Measurements from ENCODE around the gene MYCBP2. TPM values are rescaled to one million over a fixed set of nuclear protein-coding genes. Genes with fewer than 3 reads are reported as not detected.

The MYCBP2 gene
- total RNA-seq, 4 donors from 2014 or later: 69.7 to 133 (median 116) TPM

DNA sequence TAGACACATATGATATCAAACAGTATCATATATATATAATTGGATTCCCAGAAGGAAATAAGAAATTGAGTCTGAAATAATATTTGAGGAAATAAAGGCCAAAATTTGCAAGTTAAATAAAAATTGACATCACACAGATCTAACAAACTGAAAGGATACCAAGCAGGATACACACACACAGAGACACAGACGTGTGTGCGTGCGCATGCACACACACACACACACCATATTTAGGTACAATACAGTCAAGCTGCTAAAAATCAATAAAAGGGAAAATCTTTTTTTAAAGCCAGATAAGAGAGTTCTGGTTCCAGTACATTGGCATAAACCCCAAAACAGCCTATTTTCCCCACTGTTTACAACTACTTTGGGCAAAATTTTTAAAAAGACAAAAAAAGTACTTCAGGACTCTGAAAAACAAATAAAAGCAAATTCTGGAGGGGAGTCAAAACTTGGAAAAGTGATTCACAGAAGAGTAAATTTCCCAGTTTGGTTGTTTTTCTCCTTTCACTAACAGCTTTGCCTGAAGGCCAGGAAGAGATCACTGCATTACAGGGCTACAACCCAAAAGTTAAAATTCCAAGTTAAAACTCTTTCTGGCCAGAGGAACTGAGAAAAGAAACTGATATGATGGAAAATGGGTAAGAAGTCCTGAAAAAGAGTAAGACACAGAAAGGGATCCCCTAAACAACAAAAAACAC, 16.2 kb downstream of the MYCBP2 start:
- peaks cover 0 to 16% of the 10 kb centered on the region in 2 donors for H3K4me1 ChIP-seq
- H3K4me3 ChIP-seq: no peak overlapping the region
- H3K27ac ChIP-seq: peak overlapping the region; percentile 41 to 71
- TF ChIP-seq, protein P1, sequence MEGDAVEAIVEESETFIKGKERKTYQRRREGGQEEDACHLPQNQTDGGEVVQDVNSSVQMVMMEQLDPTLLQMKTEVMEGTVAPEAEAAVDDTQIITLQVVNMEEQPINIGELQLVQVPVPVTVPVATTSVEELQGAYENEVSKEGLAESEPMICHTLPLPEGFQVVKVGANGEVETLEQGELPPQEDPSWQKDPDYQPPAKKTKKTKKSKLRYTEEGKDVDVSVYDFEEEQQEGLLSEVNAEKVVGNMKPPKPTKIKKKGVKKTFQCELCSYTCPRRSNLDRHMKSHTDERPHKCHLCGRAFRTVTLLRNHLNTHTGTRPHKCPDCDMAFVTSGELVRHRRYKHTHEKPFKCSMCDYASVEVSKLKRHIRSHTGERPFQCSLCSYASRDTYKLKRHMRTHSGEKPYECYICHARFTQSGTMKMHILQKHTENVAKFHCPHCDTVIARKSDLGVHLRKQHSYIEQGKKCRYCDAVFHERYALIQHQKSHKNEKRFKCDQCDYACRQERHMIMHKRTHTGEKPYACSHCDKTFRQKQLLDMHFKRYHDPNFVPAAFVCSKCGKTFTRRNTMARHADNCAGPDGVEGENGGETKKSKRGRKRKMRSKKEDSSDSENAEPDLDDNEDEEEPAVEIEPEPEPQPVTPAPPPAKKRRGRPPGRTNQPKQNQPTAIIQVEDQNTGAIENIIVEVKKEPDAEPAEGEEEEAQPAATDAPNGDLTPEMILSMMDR (IDR thresholded peaks at IDR 0.05): no peak
- TF ChIP-seq POLR2A (IDR thresholded peaks at IDR 0.05): no peak
- no peak for DNase-seq
- H3K9me3 ChIP-seq: no peaks in the 10 kb centered on the region
- intact Hi-C loops (cut with DNase I; ENCODE audit: low total_unique reads): no loop called here
- H3K27me3 ChIP-seq: no peaks in the 10 kb centered on the region
- no peaks in the 10 kb centered on the region for H3K36me3 ChIP-seq

DNA sequence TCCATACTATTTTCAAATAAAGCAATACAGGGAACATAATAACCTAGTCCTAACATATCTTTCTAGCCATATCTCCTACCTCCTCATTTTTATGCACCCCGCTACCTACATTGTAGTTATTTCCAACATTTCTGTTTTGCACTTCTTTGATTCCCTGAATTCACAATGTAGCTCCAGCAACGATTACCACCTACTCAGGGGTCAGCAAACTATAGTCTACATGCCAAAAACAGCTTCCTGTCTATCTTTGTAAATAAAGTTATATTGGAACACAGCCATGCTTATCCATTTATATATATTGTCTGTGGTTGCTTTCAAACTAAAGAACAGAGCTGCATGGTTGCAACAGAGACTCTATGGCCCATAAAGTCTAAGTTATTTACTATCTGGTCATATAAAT, 16.7 kb downstream of the MYCBP2 start:
- H3K27ac ChIP-seq: peak overlapping the region in 1 of 2 donors; percentile 71
- peaks cover 0 to 16% of the 10 kb centered on the region in 2 donors for H3K4me1 ChIP-seq
- H3K9me3 ChIP-seq: no peaks in the 10 kb centered on the region
- H3K36me3 ChIP-seq: no peaks in the 10 kb centered on the region
- no peak overlapping the region for H3K4me3 ChIP-seq
- TF ChIP-seq, protein P1 (IDR thresholded peaks at IDR 0.05): no peak
- no peak for TF ChIP-seq POLR2A (IDR thresholded peaks at IDR 0.05)
- DNase-seq: no peak
- no peaks in the 10 kb centered on the region for H3K27me3 ChIP-seq
- intact Hi-C loops (cut with DNase I; ENCODE audit: low total_unique reads): no loop called here

DNA sequence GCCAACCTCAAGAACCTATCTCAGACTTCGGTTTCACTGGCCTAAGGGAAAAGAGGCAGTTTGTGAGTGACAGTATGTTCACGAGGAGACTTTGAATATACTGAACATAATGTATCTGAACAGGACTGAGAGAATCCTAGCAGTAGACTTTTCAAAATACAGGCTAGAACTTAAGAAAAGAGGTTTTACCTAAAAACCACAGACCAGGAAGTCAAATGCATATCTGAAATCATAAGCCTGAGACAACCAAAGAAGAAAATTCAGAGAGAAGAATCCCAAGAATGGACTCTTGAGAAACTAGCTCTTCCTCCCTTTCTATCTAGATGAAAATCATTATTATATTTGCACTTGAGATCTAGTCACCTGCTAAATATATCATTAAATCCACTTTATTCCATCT, 17.6 kb downstream of the MYCBP2 start:
- Histone ChIP-seq H3K27ac (no peak overlapping the region), H3K4me1 (peaks cover 0 to 16% of the 10 kb centered on the region in 2 donors), H3K36me3 (no peaks in the 10 kb centered on the region), H3K4me3 (no peak overlapping the region), H3K27me3 (no peaks in the 10 kb centered on the region), H3K9me3 (no peaks in the 10 kb centered on the region)
- TF ChIP-seq, protein P1 (IDR thresholded peaks at IDR 0.05): no peak
- no peak for TF ChIP-seq POLR2A (IDR thresholded peaks at IDR 0.05)
- intact Hi-C loops (cut with DNase I; ENCODE audit: low total_unique reads): no loop called here
- DNase-seq: no peak

DNA sequence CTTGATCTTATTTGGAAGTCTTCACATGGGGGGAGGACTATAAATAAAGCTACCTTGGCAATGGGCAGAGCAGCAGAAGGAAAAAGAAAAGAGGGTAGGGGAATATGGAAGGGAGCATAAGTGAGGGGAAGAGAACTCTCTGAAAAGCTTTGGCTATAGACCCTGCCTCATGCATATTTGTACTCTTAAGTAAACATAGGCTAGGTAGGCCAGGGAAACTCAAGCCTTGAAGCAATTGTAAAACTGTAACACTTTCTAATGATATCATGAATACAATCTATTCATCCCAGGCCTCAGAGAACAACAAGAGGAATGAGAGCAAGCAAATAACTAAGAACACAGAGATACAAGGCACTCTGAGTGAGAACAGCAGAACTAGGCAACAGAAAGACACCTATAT, 20.4 kb downstream of the MYCBP2 start:
- Histone ChIP-seq H3K4me3 (no peak overlapping the region), H3K36me3 (no peaks in the 10 kb centered on the region), H3K4me1 (peaks cover 0 to 16% of the 10 kb centered on the region in 2 donors), H3K9me3 (no peaks in the 10 kb centered on the region), H3K27ac (peak overlapping the region; percentile 13 to 36), H3K27me3 (no peaks in the 10 kb centered on the region)
- no peak for TF ChIP-seq POLR2A (IDR thresholded peaks at IDR 0.05)
- TF ChIP-seq, protein P1 (IDR thresholded peaks at IDR 0.05): no peak
- DNase-seq: no peak
- intact Hi-C loops (cut with DNase I; ENCODE audit: low total_unique reads): no loop called here

DNA sequence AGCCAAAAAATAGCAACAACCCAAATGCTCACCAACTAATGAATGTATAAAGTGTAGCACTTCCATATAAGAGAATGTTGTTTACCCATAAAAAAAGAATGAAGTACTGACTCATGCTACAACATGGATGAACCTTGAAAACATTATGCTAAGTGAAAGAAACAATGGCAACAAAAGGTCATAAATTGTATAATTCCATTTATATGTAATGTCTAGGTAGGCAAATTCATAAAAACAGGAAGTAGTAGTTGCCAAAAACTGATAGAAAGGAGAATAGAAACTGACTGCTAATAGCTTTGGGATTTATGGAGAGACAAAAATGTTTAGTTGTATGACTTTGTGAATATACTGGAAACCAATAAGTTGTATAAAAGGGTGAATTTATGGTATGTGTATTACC, 21.6 kb downstream of the MYCBP2 start:
- TF ChIP-seq, protein P1 (IDR thresholded peaks at IDR 0.05): no peak
- TF ChIP-seq POLR2A (IDR thresholded peaks at IDR 0.05): no peak
- no peaks in the 10 kb centered on the region for H3K36me3 ChIP-seq
- no peak for DNase-seq
- H3K27me3 ChIP-seq: no peaks in the 10 kb centered on the region
- intact Hi-C loops (cut with DNase I; ENCODE audit: low total_unique reads): no loop called here
- H3K9me3 ChIP-seq: no peaks in the 10 kb centered on the region
- peaks cover 7 to 14% of the 10 kb centered on the region in 2 donors for H3K4me1 ChIP-seq
- H3K4me3 ChIP-seq: no peak overlapping the region
- H3K27ac ChIP-seq: peak overlapping the region in 1 of 2 donors; percentile 36
